ENCODE results near the gene C5orf22. TPM values are rescaled to one million over a fixed set of nuclear protein-coding genes. Genes with fewer than 3 reads are reported as not detected.

C5orf22 gene
- polyA plus RNA-seq, 2 of the 4 experiments (the other 2 are of a cell fraction), result 12.8 to 29.4 TPM

DNA sequence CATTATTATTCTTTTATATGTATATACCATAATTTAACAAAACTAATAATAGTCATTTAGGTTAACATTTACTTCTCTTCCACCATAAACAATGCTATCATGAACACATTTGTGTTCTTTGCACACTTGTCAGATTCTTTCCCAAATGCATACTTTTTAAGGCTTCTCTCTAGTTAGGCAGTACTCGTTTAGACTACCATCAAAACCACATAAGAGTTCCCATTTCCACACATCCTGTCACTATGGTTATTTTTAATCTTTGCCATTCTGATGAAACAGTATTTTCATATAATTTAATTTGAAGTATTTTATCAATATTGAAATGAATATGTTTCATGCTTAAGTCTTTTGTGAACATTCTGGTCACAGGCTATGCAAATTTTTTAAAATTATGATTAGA lies 15.3 kb upstream of the C5orf22 start:
- CTCF ChIA-PET, result no interaction called here
- Histone ChIP-seq H3K4me3 (no peak overlapping the region), H3K4me1 (no peaks in the 10 kb centered on the region), H3K4me2 (no peak overlapping the region), H3K9me3 (no peaks in the 10 kb centered on the region), H3K27ac (no peak overlapping the region)
- no peak for DNase-seq (ENCODE audit: low read depth in 1 of 2, low spot score in 1 of 2)
- WGBS (ENCODE audit: missing lambda C conversion rate), result 81% methylated on average over 1 of the region's 1 CpG
- POLR2A ChIA-PET, result no interaction called here
- no peak for FAIRE-seq
- ATAC-seq, result no peak
- TF ChIP-seq GATA3 (IDR thresholded peaks at IDR 0.05; ENCODE audit: borderline replicate concordance) (no peak), MYC (IDR thresholded peaks at IDR 0.05; ENCODE audit: borderline replicate concordance, low read length) (no peak)

DNA sequence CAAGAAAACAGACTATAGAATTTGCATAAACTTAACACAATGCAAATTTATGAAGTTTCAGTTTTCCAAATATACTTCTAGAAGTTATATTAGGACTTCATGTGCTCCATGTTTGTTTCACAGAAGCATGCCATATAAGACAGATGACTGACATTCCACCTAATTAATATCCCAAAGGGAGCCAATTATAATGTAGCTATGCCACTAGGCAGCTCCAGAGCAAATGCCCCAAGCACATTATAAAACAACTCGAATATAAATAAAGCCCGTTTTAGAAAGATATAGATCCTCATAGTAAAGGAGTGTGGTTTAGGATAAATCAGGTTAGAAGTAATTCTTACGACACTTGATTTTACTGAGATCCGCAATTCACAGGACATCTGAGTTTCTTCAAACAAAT lies 9.1 kb upstream of the C5orf22 start:
- 89% methylated on average over 4 of the region's 4 CpGs for whole genome bisulfite sequencing (ENCODE audit: missing lambda C conversion rate)
- POLR2A ChIA-PET, result no interaction called here
- no peak for ATAC-seq

DNA sequence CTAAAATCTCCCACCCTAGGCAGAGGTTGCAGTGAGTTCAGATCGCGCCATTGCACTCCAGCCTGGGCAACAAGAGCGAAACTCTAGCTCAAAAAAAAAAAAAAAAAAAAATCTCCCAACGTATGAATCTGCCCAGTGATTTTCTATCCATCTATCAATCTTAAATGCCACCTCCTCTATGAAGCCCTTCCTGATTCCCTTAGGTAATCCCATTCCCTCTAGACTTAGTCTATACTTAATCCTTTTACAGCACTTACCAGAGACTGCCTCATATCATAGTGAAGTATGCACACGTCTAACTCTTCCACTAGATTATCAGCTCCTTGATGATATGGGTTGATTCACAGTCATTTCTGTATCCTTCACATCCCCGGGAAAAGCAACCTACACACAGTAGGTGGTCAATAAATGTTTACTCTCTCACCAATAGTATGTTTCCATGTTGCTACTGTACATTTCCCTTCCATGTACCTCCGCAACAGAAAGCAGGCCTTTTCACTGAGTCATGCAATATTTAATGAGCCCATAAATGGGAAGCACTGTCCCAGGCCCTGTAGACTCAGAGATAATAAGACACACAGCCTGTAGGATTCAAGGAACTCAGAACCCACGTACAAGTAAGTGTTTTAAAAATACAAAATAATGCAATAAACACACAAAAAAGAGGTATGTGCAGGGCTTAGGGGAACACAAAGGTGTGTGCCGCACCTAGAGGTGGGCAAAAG lies 1.4 kb upstream of the C5orf22 start:
- TF ChIP-seq HEYL (CRISPR knock-in tag; IDR thresholded peaks at IDR 0.05) (no peak), HOXB5 (CRISPR knock-in tag; IDR thresholded peaks at IDR 0.05) (no peak), JUN (IDR thresholded peaks at IDR 0.05) (no peak), HDAC2 (IDR thresholded peaks at IDR 0.05) (no peak), NPAS2 (CRISPR knock-in tag; IDR thresholded peaks at IDR 0.05; ENCODE audit: borderline replicate concordance) (no peak), RAD21 (conservative IDR thresholded peaks at IDR 0.05 in 1 of 2, IDR thresholded peaks at IDR 0.05 in 1 of 2) (no peak), JUNB (IDR thresholded peaks at IDR 0.05) (no peak), EHMT2 (IDR thresholded peaks at IDR 0.05; ENCODE audit: low read depth) (no peak), RARB (CRISPR knock-in tag; IDR thresholded peaks at IDR 0.05) (no peak), HOXB13 (CRISPR knock-in tag; IDR thresholded peaks at IDR 0.05; ENCODE audit: low read depth) (no peak), PHF8 (IDR thresholded peaks at IDR 0.05; ENCODE audit: borderline replicate concordance, low read depth) (no peak), MAZ (IDR thresholded peaks at IDR 0.05; ENCODE audit: borderline replicate concordance, low read depth, low read length) (no peak), CEBPB (IDR thresholded peaks at IDR 0.05) (no peak), ZC3H11A (IDR thresholded peaks at IDR 0.05) (no peak)
- TF ChIP-seq, protein P1, sequence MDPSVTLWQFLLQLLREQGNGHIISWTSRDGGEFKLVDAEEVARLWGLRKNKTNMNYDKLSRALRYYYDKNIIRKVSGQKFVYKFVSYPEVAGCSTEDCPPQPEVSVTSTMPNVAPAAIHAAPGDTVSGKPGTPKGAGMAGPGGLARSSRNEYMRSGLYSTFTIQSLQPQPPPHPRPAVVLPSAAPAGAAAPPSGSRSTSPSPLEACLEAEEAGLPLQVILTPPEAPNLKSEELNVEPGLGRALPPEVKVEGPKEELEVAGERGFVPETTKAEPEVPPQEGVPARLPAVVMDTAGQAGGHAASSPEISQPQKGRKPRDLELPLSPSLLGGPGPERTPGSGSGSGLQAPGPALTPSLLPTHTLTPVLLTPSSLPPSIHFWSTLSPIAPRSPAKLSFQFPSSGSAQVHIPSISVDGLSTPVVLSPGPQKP (IDR thresholded peaks at IDR 0.05; ENCODE audit: low read depth, low read length), result no peak
- TF ChIP-seq, protein P2, sequence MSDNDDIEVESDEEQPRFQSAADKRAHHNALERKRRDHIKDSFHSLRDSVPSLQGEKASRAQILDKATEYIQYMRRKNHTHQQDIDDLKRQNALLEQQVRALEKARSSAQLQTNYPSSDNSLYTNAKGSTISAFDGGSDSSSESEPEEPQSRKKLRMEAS (IDR thresholded peaks at IDR 0.05), result no peak
- TF ChIP-seq, protein P3, sequence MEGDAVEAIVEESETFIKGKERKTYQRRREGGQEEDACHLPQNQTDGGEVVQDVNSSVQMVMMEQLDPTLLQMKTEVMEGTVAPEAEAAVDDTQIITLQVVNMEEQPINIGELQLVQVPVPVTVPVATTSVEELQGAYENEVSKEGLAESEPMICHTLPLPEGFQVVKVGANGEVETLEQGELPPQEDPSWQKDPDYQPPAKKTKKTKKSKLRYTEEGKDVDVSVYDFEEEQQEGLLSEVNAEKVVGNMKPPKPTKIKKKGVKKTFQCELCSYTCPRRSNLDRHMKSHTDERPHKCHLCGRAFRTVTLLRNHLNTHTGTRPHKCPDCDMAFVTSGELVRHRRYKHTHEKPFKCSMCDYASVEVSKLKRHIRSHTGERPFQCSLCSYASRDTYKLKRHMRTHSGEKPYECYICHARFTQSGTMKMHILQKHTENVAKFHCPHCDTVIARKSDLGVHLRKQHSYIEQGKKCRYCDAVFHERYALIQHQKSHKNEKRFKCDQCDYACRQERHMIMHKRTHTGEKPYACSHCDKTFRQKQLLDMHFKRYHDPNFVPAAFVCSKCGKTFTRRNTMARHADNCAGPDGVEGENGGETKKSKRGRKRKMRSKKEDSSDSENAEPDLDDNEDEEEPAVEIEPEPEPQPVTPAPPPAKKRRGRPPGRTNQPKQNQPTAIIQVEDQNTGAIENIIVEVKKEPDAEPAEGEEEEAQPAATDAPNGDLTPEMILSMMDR (IDR thresholded peaks at IDR 0.05), result no peak
- CTCF ChIA-PET, result no interaction called here
- POLR2A ChIA-PET, result interaction anchor here (0.6 kb wide), 1 partner anchor 24 kb away, joined by 5 read pairs; no protein-coding TSS in a partner anchor
- peak overlapping the region; percentile 79 for H3K4me3 ChIP-seq
- ATAC-seq (no peak), DNase-seq (ENCODE audit: low read depth in 1 of 2, low spot score in 1 of 2) (no peak), FAIRE-seq (no peak)
- no peaks in the 10 kb centered on the region for H3K9me3 ChIP-seq
- peaks cover 21% of the 10 kb centered on the region for H3K4me1 ChIP-seq
- peak overlapping the region; percentile 83 to 91; a peak in 4 of 6 replicates for H3K27ac ChIP-seq
- peak overlapping the region; percentile 81 for H3K4me2 ChIP-seq
- WGBS (ENCODE audit: missing lambda C conversion rate), result 68% methylated on average over 9 of the region's 9 CpGs

More for the DNA sequence above, 9.1 kb upstream of the C5orf22 start:
- no peak for FAIRE-seq
- no peak overlapping the region for H3K27ac ChIP-seq
- TF ChIP-seq ZNF302 (CRISPR knock-in tag; IDR thresholded peaks at IDR 0.05) (no peak), ZFP36 (IDR thresholded peaks at IDR 0.05; ENCODE audit: borderline replicate concordance, partially characterized antibody) (no peak), TP53 (CRISPR knock-in tag; IDR thresholded peaks at IDR 0.05) (no peak), HDAC2 (IDR thresholded peaks at IDR 0.05) (no peak), HOXB13 (CRISPR knock-in tag; IDR thresholded peaks at IDR 0.05; ENCODE audit: low read depth) (no peak), RARB (CRISPR knock-in tag; IDR thresholded peaks at IDR 0.05) (no peak), CEBPB (IDR thresholded peaks at IDR 0.05) (no peak), SREBF2 (IDR thresholded peaks at IDR 0.05) (no peak), CBX2 (IDR thresholded peaks at IDR 0.05; ENCODE audit: borderline replicate concordance, low read depth) (no peak), KDM1A (IDR thresholded peaks at IDR 0.05; ENCODE audit: low read depth) (no peak), MAZ (IDR thresholded peaks at IDR 0.05; ENCODE audit: borderline replicate concordance, low read depth, low read length) (no peak)
- TF ChIP-seq, protein P2 (IDR thresholded peaks at IDR 0.05), result no peak
- TF ChIP-seq, protein P4, sequence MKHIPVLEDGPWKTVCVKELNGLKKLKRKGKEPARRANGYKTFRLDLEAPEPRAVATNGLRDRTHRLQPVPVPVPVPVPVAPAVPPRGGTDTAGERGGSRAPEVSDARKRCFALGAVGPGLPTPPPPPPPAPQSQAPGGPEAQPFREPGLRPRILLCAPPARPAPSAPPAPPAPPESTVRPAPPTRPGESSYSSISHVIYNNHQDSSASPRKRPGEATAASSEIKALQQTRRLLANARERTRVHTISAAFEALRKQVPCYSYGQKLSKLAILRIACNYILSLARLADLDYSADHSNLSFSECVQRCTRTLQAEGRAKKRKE (CRISPR knock-in tag; IDR thresholded peaks at IDR 0.05; ENCODE audit: low read depth), result no peak
- TF ChIP-seq, protein P5, sequence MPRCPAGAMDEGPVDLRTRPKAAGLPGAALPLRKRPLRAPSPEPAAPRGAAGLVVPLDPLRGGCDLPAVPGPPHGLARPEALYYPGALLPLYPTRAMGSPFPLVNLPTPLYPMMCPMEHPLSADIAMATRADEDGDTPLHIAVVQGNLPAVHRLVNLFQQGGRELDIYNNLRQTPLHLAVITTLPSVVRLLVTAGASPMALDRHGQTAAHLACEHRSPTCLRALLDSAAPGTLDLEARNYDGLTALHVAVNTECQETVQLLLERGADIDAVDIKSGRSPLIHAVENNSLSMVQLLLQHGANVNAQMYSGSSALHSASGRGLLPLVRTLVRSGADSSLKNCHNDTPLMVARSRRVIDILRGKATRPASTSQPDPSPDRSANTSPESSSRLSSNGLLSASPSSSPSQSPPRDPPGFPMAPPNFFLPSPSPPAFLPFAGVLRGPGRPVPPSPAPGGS (IDR thresholded peaks at IDR 0.05), result no peak
- no peak overlapping the region for H3K4me2 ChIP-seq
- DNase-seq (ENCODE audit: low read depth in 1 of 2, low spot score in 1 of 2), result no peak
- no peak overlapping the region for H3K4me3 ChIP-seq
- H3K4me1 ChIP-seq, result no peaks in the 10 kb centered on the region
- no peaks in the 10 kb centered on the region for H3K9me3 ChIP-seq
- CTCF ChIA-PET, result interaction anchor here (0.7 kb wide), 1 partner anchor 14 kb away, joined by 3 read pairs; no protein-coding TSS in a partner anchor

All from A549 (cell line).